GM23338 (cell line): ENCODE results near the gene ATF2. TPM values are rescaled to one million over a fixed set of nuclear protein-coding genes. Genes with fewer than 3 reads are reported as not detected.
"Not testable (repeated sequence)": the region's sequence is repeated elsewhere in the genome, so short reads cannot be mapped to it uniquely, and the experiment has no call there.

ENCODE experiments used
- ATAC-seq: fragments of 200-7000 bp; cut with Tn5 transposase; 3 replicates; pipeline ENCODE4 v1.9.1; 2020
- DNase-seq: peaks from one replicate; pipeline ENCODE4 v3.0.0-alpha.2; 2015; ENCODE audit warnings: low spot score
- H2AFZ ChIP-seq: fragments of 200-600 bp; sonication (generic); 2 replicates; pipeline ENCODE4 v1.8.0; 2016; ENCODE audit warnings: antibody characterized with exemption, mild to moderate bottlenecking, moderate library complexity
- H3F3A ChIP-seq: fragments of 200-600 bp; sonication (generic); replicated peaks from 2 replicates; pipeline ENCODE4 v1.8.0; 2017; ENCODE audit warnings: antibody characterized with exemption, mixed run types, low read depth
- H3K27ac ChIP-seq: fragments of 200-600 bp; sonication (generic); 2 replicates; pipeline ENCODE4 v1.6.1; 2016; ENCODE audit warnings: low read depth
- H3K27me3 ChIP-seq: fragments of 200-600 bp; sonication (generic); 2 replicates; pipeline ENCODE4 v1.8.0; 2016; ENCODE audit warnings: mild to moderate bottlenecking, mixed run types, moderate library complexity; ENCODE audit not compliant: insufficient read depth
- H3K36me3 ChIP-seq: fragments of 200-600 bp; sonication (generic); 2 replicates; pipeline ENCODE4 v1.8.0; 2016; ENCODE audit warnings: mild to moderate bottlenecking; ENCODE audit not compliant: insufficient read depth
- H3K4me1 ChIP-seq: fragments of 200-600 bp; sonication (generic); 2 replicates; pipeline ENCODE4 v1.8.0; 2016; ENCODE audit warnings: mild to moderate bottlenecking, moderate library complexity; ENCODE audit not compliant: insufficient read depth
- H3K4me2 ChIP-seq: fragments of 200-600 bp; sonication (generic); 2 replicates; pipeline ENCODE4 v1.7.1; 2017; ENCODE audit warnings: mixed run types
- H3K4me3 ChIP-seq: fragments of 200-600 bp; sonication (generic); 2 replicates; pipeline ENCODE4 v1.6.1; 2016; ENCODE audit warnings: mixed run types
- H3K79me2 ChIP-seq: fragments of 200-600 bp; sonication (generic); replicated peaks from 2 replicates; pipeline ENCODE4 v1.8.0; 2017; ENCODE audit warnings: mild to moderate bottlenecking; ENCODE audit not compliant: insufficient read depth
- H3K9me2 ChIP-seq: fragments of 200-600 bp; sonication (generic); 2 replicates; pipeline ENCODE4 v1.8.0; 2017; ENCODE audit not compliant: insufficient read depth
- H4K20me1 ChIP-seq: fragments of 200-600 bp; sonication (generic); replicated peaks from 2 replicates; pipeline ENCODE4 v1.8.0; 2017; ENCODE audit warnings: mild to moderate bottlenecking; ENCODE audit not compliant: insufficient read depth
- H3K27ac Mint-ChIP-seq: 2 replicates; pipeline ENCODE4 v1.8.0; 2020; ENCODE audit warnings: inconsistent platforms, mild to moderate bottlenecking, moderate library complexity, mixed read lengths
- H3K27me3 Mint-ChIP-seq: 3 replicates; pipeline ENCODE4 v1.8.0; 2022; ENCODE audit warnings: low read depth, mild to moderate bottlenecking, moderate library complexity, mixed read lengths, inconsistent platforms; ENCODE audit not compliant: insufficient read depth, poor library complexity
- H3K36me3 Mint-ChIP-seq: 3 replicates; pipeline ENCODE4 v1.8.0; 2021; ENCODE audit warnings: low read depth, mild to moderate bottlenecking, inconsistent platforms, moderate library complexity, mixed read lengths
- H3K4me1 Mint-ChIP-seq: 3 replicates; pipeline ENCODE4 v1.8.0; 2020; ENCODE audit warnings: mild to moderate bottlenecking, inconsistent platforms, mixed read lengths
- H3K4me3 Mint-ChIP-seq: 3 replicates; pipeline ENCODE4 v1.8.0; 2021; ENCODE audit warnings: moderate library complexity, mild to moderate bottlenecking, inconsistent platforms, mixed read lengths
- H3K9me3 Mint-ChIP-seq: 3 replicates; pipeline ENCODE4 v1.8.0; 2020; ENCODE audit warnings: moderate library complexity, mild to moderate bottlenecking, inconsistent platforms, mixed read lengths
- CREB1 ChIP-seq: fragments of 250-450 bp; sonication (Bioruptor Pico); IDR thresholded peaks from 2 replicates; pipeline ENCODE4 v1.5.0; 2020; ENCODE audit warnings: low read depth, mild to moderate bottlenecking, moderate library complexity
- EZH2phosphoT487 ChIP-seq: fragments of 200-600 bp; sonication (generic); IDR thresholded peaks from one replicate; pipeline ENCODE4 v1.8.1; 2018; ENCODE audit warnings: antibody characterized with exemption; ENCODE audit not compliant: unreplicated experiment
- JUNB ChIP-seq: IDR thresholded peaks from one replicate; pipeline ENCODE4 v1.6.1; 2016; ENCODE audit warnings: antibody characterized with exemption; ENCODE audit not compliant: unreplicated experiment
- NANOG ChIP-seq: IDR thresholded peaks from 2 replicates; pipeline ENCODE4 v1.6.1; 2016; ENCODE audit warnings: antibody characterized with exemption, borderline replicate concordance
- POLR2AphosphoS5 ChIP-seq: IDR thresholded peaks from 2 replicates; pipeline ENCODE4 v1.6.1; 2016; ENCODE audit warnings: antibody characterized with exemption, low read depth
- ZNF114 ChIP-seq: fragments of 250-450 bp; sonication (Bioruptor Pico); IDR thresholded peaks from 2 replicates; pipeline ENCODE4 v1.5.0; 2020; ENCODE audit warnings: mild to moderate bottlenecking, moderate library complexity
- ZNF331 ChIP-seq: fragments of 250-450 bp; sonication (Bioruptor Pico); IDR thresholded peaks from 2 replicates; pipeline ENCODE4 v1.5.0; 2020; ENCODE audit warnings: low read depth, mild to moderate bottlenecking, moderate library complexity
- polyA plus RNA-seq: library from polyadenylated mRNA; unstranded; fragments of >200 nt; fragmentation: Nextera tagmentation; extraction: Ambion mirVana; gene quantifications from 2 replicates; pipeline ENCODE4 v1.2.1, GENCODE V29; 2016
- total RNA-seq: library from RNA; depleted of rRNA; stranded (reverse); fragments of >200 nt; shearing (Covaris generic); gene quantifications from 2 replicates; pipeline ENCODE4 v1.2.3, GENCODE V29; 2014
- TF ChIP-seq, protein P1 (sequence below): fragments of 250-450 bp; sonication (Bioruptor Pico); IDR thresholded peaks from 2 replicates; pipeline ENCODE4 v1.5.0; 2020; ENCODE audit warnings: mild to moderate bottlenecking, moderate library complexity
- TF ChIP-seq, protein P2 (sequence below): IDR thresholded peaks from one replicate; pipeline ENCODE4 v1.6.1; 2018; ENCODE audit warnings: antibody characterized with exemption; ENCODE audit not compliant: unreplicated experiment
- TF ChIP-seq, protein P3 (sequence below): IDR thresholded peaks from 2 replicates; pipeline ENCODE4 v1.6.1; 2016; ENCODE audit warnings: antibody characterized with exemption

The ATF2 gene
- total and polyA plus RNA-seq, 2 experiments from 2014 or later, result 23.6 to 56.2 TPM

DNA sequence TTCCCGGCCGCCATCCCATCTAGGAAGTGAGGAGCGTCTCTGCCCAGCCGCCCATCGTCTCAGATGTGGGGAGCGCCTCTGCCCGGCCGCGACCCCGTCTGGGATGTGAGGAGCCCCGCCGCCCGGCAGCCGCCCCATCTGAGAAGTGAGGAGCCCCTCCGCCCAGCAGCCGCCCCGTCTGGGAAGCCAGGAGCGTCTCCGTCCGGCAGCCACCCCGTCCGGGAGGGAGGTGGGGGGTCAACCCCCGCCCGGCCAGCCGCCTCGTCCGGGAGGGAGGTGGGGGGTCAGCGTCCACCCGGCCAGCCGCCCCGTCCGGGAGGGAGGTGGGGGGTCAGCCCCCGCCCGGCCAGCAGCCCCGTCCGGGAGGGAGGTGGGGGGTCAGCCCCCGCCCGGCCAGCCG is 59.9 kb downstream of the ATF2 start:
- not testable (repeated sequence) for DNase-seq, H3K9me2 ChIP-seq, H3K4me2 ChIP-seq, ATAC-seq, H3K4me3 Mint-ChIP-seq, H3K27ac Mint-ChIP-seq, H3F3A ChIP-seq, H3K4me1 Mint-ChIP-seq, H3K27me3 Mint-ChIP-seq, H4K20me1 ChIP-seq, H3K4me1 ChIP-seq, H3K27ac ChIP-seq, H2AFZ ChIP-seq, H3K79me2 ChIP-seq, H3K4me3 ChIP-seq, H3K27me3 ChIP-seq
- H3K36me3 Mint-ChIP-seq, result peaks cover 59% of the 10 kb centered on the region
- peaks cover 28% of the 10 kb centered on the region for H3K36me3 ChIP-seq
- peaks cover 25% of the 10 kb centered on the region for H3K9me3 Mint-ChIP-seq

DNA sequence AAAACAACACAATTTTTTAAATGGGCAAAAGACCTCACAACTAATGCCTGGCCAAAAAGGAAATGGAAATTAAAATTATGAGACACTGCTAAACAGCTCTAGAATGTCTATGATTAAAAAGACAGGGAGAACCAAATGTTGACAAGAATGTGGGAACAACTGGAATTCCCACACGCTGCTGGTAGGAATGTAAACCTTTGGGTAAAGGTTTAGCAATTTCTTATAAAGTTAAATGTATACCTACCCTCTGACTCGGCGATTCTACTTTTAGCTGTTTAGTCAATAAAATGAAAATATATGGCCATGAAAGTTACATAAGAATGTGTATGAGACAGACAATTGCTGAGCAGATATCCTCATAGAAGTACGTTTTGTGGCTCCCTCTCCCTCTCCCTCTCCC is 60.9 kb downstream of the ATF2 start:
- TF ChIP-seq JUNB (no peak), NANOG (no peak), ZNF331 (CRISPR knock-in tag) (no peak), POLR2AphosphoS5 (no peak), CREB1 (CRISPR knock-in tag) (no peak), ZNF114 (CRISPR knock-in tag) (no peak), EZH2phosphoT487 (no peak)
- TF ChIP-seq, protein P1, sequence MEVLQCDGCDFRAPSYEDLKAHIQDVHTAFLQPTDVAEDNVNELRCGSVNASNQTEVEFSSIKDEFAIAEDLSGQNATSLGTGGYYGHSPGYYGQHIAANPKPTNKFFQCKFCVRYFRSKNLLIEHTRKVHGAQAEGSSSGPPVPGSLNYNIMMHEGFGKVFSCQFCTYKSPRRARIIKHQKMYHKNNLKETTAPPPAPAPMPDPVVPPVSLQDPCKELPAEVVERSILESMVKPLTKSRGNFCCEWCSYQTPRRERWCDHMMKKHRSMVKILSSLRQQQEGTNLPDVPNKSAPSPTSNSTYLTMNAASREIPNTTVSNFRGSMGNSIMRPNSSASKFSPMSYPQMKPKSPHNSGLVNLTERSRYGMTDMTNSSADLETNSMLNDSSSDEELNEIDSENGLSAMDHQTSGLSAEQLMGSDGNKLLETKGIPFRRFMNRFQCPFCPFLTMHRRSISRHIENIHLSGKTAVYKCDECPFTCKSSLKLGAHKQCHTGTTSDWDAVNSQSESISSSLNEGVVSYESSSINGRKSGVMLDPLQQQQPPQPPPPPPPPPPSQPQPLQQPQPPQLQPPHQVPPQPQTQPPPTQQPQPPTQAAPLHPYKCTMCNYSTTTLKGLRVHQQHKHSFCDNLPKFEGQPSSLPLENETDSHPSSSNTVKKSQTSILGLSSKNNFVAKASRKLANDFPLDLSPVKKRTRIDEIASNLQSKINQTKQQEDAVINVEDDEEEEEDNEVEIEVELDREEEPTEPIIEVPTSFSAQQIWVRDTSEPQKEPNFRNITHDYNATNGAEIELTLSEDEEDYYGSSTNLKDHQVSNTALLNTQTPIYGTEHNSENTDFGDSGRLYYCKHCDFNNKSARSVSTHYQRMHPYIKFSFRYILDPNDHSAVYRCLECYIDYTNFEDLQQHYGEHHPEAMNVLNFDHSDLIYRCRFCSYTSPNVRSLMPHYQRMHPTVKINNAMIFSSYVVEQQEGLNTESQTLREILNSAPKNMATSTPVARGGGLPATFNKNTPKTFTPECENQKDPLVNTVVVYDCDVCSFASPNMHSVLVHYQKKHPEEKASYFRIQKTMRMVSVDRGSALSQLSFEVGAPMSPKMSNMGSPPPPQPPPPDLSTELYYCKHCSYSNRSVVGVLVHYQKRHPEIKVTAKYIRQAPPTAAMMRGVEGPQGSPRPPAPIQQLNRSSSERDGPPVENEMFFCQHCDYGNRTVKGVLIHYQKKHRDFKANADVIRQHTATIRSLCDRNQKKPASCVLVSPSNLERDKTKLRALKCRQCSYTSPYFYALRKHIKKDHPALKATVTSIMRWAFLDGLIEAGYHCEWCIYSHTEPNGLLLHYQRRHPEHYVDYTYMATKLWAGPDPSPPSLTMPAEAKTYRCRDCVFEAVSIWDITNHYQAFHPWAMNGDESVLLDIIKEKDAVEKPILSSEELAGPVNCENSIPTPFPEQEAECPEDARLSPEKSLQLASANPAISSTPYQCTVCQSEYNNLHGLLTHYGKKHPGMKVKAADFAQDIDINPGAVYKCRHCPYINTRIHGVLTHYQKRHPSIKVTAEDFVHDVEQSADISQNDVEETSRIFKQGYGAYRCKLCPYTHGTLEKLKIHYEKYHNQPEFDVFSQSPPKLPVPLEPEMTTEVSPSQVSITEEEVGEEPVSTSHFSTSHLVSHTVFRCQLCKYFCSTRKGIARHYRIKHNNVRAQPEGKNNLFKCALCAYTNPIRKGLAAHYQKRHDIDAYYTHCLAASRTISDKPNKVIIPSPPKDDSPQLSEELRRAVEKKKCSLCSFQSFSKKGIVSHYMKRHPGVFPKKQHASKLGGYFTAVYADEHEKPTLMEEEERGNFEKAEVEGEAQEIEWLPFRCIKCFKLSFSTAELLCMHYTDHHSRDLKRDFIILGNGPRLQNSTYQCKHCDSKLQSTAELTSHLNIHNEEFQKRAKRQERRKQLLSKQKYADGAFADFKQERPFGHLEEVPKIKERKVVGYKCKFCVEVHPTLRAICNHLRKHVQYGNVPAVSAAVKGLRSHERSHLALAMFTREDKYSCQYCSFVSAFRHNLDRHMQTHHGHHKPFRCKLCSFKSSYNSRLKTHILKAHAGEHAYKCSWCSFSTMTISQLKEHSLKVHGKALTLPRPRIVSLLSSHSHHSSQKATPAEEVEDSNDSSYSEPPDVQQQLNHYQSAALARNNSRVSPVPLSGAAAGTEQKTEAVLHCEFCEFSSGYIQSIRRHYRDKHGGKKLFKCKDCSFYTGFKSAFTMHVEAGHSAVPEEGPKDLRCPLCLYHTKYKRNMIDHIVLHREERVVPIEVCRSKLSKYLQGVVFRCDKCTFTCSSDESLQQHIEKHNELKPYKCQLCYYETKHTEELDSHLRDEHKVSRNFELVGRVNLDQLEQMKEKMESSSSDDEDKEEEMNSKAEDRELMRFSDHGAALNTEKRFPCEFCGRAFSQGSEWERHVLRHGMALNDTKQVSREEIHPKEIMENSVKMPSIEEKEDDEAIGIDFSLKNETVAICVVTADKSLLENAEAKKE (CRISPR knock-in tag), result no peak
- TF ChIP-seq, protein P2, sequence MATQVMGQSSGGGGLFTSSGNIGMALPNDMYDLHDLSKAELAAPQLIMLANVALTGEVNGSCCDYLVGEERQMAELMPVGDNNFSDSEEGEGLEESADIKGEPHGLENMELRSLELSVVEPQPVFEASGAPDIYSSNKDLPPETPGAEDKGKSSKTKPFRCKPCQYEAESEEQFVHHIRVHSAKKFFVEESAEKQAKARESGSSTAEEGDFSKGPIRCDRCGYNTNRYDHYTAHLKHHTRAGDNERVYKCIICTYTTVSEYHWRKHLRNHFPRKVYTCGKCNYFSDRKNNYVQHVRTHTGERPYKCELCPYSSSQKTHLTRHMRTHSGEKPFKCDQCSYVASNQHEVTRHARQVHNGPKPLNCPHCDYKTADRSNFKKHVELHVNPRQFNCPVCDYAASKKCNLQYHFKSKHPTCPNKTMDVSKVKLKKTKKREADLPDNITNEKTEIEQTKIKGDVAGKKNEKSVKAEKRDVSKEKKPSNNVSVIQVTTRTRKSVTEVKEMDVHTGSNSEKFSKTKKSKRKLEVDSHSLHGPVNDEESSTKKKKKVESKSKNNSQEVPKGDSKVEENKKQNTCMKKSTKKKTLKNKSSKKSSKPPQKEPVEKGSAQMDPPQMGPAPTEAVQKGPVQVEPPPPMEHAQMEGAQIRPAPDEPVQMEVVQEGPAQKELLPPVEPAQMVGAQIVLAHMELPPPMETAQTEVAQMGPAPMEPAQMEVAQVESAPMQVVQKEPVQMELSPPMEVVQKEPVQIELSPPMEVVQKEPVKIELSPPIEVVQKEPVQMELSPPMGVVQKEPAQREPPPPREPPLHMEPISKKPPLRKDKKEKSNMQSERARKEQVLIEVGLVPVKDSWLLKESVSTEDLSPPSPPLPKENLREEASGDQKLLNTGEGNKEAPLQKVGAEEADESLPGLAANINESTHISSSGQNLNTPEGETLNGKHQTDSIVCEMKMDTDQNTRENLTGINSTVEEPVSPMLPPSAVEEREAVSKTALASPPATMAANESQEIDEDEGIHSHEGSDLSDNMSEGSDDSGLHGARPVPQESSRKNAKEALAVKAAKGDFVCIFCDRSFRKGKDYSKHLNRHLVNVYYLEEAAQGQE, result no peak
- TF ChIP-seq, protein P3, sequence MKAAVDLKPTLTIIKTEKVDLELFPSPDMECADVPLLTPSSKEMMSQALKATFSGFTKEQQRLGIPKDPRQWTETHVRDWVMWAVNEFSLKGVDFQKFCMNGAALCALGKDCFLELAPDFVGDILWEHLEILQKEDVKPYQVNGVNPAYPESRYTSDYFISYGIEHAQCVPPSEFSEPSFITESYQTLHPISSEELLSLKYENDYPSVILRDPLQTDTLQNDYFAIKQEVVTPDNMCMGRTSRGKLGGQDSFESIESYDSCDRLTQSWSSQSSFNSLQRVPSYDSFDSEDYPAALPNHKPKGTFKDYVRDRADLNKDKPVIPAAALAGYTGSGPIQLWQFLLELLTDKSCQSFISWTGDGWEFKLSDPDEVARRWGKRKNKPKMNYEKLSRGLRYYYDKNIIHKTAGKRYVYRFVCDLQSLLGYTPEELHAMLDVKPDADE, result no peak
- no peak overlapping the region for H3K27ac ChIP-seq
- H3K4me1 ChIP-seq, result no peaks in the 10 kb centered on the region
- no peaks in the 10 kb centered on the region for H4K20me1 ChIP-seq
- DNase-seq, result no peak
- no peak overlapping the region for H3K4me2 ChIP-seq
- no peaks in the 10 kb centered on the region for H3K79me2 ChIP-seq
- Mint-ChIP-seq H3K27me3 (no peaks in the 10 kb centered on the region), H3K4me3 (no peak overlapping the region), H3K36me3 (peaks cover 65% of the 10 kb centered on the region), H3K27ac (no peak overlapping the region; the same call in 1 of the 2 replicates), H3K9me3 (peaks cover 25% of the 10 kb centered on the region), H3K4me1 (no peaks in the 10 kb centered on the region)
- no peaks in the 10 kb centered on the region for H3F3A ChIP-seq
- no peaks in the 10 kb centered on the region for H3K9me2 ChIP-seq
- H3K36me3 ChIP-seq, result peaks cover 27% of the 10 kb centered on the region
- no peak overlapping the region for H2AFZ ChIP-seq
- no peaks in the 10 kb centered on the region for H3K27me3 ChIP-seq
- ATAC-seq, result no peak
- no peak overlapping the region for H3K4me3 ChIP-seq
